Kasumi-1 (cell line): ENCODE results near the gene ADAM23.

ENCODE experiments used
- DNase-seq, 2 experiments: peaks; one replicate each; lab custom pipeline; 2025; lab: John Stamatoyannopoulos, UW

ADAM23 gene

GRCh38 chr2:206642075-206643025 is 199.0 kb downstream of the ADAM23 start, which contains the start of gene FAM237A:
Gene FAM237A (plus strand): TSS chr2:206642487. CDS start chr2:206644237, 1,750 bp downstream.
- no peak for DNase-seq

- no peak for DNase-seq
Measured at GRCh38 chr2:206647985-206648384, 204.7 kb downstream of the ADAM23 start.

- no peak for DNase-seq
Measured at GRCh38 chr2:206657087-206657486, 213.8 kb downstream of the ADAM23 start.

GRCh38 chr2:206665251-206665650 is 221.9 kb downstream of the ADAM23 start:
- DNase-seq: no peak
